NCI-H1092 treated with DMSO at 0.1 percent for 48 hours (cell line): Measurements from ENCODE around the gene MPRIP.

Experiments
- DNase-seq: peaks from one replicate; lab custom pipeline; 2025; lab: John Stamatoyannopoulos, UW

Gene MPRIP

GRCh38 chr17:17235212-17236174 lies 193.2 kb downstream of the MPRIP start:
- DNase-seq = no peak

- peak; percentile 7 for DNase-seq
These were observed 194.2 kb downstream of the MPRIP start for GRCh38 chr17:17236295-17237025.

GRCh38 chr17:17237026-17237799 lies 195.0 kb downstream of the MPRIP start, which contains the start of gene FLCN:
FLCN (minus strand) TSS chr17:17237168; CDS start chr17:17228137, 9,031 bp downstream.
- peak; percentile 86 for DNase-seq

- DNase-seq = no peak
These were observed 197.6 kb downstream of the MPRIP start for GRCh38 chr17:17239832-17240231.

GRCh38 chr17:17241656-17242055 lies 199.4 kb downstream of the MPRIP start:
- no peak for DNase-seq

- DNase-seq = no peak
These were observed 200.0 kb downstream of the MPRIP start for GRCh38 chr17:17242246-17242645.
